GM12892 (cell line): Measurements from ENCODE around the gene HOXB6.

Experiments used
- POLR2A ChIP-seq: IDR thresholded peaks from 2 replicates; pipeline ENCODE4 v1.6.1; 2011; ENCODE audit warnings: low read depth, low read length, control low read depth
- POLR2AphosphoS5 ChIP-seq: IDR thresholded peaks from 2 replicates; pipeline ENCODE4 v1.6.1; 2011; ENCODE audit warnings: low read depth, low read length, control low read depth
- TAF1 ChIP-seq: IDR thresholded peaks from 2 replicates; pipeline ENCODE4 v1.6.1; 2011; ENCODE audit warnings: low read depth, mild to moderate bottlenecking, control low read depth, low read length, borderline replicate concordance

DNA sequence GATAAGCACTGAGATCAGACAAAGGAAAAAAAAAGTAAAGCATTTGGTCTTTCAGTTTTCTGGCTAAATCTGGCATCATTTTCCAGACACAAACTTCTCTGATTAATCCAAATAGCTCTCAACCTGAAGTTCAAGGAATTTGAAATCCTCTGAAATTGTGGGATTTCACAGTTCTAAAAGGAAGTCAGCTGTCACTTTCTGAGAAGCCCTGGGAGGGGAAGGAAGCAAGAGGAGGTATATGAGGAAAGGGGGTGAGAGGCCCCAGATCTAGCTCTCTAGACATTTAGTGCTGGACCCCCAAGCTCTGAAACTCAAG, 38.9 kb upstream of the HOXB6 start:
- TF ChIP-seq POLR2AphosphoS5 = no peak
- no peak for TF ChIP-seq POLR2A
- no peak for TF ChIP-seq TAF1
